ENCODE measurements around the gene RIMBP2.

Gene RIMBP2

GRCh38 chr12:130737731-130738130 is 21.6 kb upstream of the RIMBP2 start:
- H3K4me3 ChIP-seq (ENCODE audit: low read depth, low read length): no peak overlapping the region
- no peak for TF ChIP-seq CTCF (IDR thresholded peaks at IDR 0.05; ENCODE audit: borderline replicate concordance, insufficient read depth, low read depth, low read length)

- no peak for TF ChIP-seq CTCF (IDR thresholded peaks at IDR 0.05; ENCODE audit: borderline replicate concordance, insufficient read depth, low read depth, low read length)
- no peak overlapping the region for H3K4me3 ChIP-seq (ENCODE audit: low read depth, low read length)
Observed at GRCh38 chr12:130729344-130729743, 13.2 kb upstream of the RIMBP2 start.

DNA sequence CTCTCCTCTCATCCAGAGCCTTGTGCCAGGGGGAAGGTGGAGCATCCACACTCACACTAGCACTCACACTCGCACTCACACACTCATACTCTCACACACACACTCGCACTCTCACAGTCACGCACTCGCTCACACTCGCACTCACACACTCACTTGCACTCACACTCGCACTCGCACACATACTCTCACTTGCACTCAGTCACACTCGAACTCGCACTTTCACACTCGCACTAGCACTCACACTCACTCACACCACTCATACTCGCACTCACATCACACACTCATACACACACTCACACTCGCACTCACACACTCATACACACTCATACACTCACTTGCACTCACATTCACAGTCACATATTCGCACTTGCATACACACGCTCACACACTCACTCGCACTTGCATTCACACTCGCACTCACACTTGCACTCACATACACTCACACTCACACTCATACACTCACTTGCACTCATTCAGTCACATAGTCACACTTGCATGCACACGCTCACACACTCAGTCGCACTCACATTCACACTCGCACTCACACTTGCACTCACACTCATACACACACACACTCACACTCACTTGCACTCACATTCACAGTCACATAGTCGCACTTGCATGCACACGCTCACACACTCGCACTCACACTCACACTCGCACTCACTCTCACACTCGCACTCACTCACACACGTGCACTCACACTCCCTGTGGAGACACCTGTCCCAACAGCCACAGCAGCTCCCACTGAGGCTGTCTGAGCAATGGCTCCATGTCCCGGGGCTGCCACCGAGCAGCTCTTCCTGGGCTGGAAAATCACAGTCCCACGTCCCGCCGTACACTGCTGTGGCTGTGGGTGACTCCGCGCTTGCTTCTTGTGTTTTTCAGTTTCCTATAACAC is 12.3 kb upstream of the RIMBP2 start:
- no peak overlapping the region for H3K4me3 ChIP-seq (ENCODE audit: low read depth, low read length)
- no peak for TF ChIP-seq CTCF (IDR thresholded peaks at IDR 0.05; ENCODE audit: borderline replicate concordance, insufficient read depth, low read depth, low read length)

GRCh38 chr12:130719263-130719859 is 3.3 kb upstream of the RIMBP2 start:
- no peak for TF ChIP-seq CTCF (IDR thresholded peaks at IDR 0.05; ENCODE audit: borderline replicate concordance, insufficient read depth, low read depth, low read length)
- no peak overlapping the region for H3K4me3 ChIP-seq (ENCODE audit: low read depth, low read length)

DNA sequence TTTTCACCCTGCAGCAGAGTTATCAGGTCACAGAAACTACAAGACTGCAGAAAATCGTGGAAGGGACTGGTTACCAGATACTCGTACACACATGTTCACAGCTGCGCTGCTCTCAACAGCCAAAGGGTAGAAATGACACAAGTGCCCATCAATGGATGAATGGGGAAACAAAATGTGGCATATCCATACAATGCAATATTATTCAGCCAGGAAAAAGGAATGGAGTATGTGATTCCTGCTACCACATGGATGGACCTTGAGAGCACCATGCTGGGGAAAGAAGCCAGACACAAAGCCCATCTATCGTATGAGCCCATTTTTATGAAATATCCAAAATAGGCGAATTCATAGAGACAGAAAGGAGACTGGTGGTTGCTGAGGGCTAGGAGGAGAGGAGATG is 1.7 kb upstream of the RIMBP2 start:
- no peak overlapping the region for H3K4me3 ChIP-seq (ENCODE audit: low read depth, low read length)
- TF ChIP-seq CTCF (IDR thresholded peaks at IDR 0.05; ENCODE audit: borderline replicate concordance, insufficient read depth, low read depth, low read length): no peak

- no peak overlapping the region for H3K4me3 ChIP-seq (ENCODE audit: low read depth, low read length)
- no peak for TF ChIP-seq CTCF (IDR thresholded peaks at IDR 0.05; ENCODE audit: borderline replicate concordance, insufficient read depth, low read depth, low read length)
Observed at GRCh38 chr12:130716969-130717366, 869 bp upstream of the RIMBP2 start.

All from GM12875 (cell line).